ENCODE measurements around the gene MRPL3.

Gene MRPL3

GRCh38 chr3:131484496-131485111, 18.2 kb downstream of the MRPL3 start:
- no peak overlapping the region for H3K4me2 ChIP-seq (ENCODE audit: low read depth, low read length, poor library complexity, severe bottlenecking)
- H3K9ac ChIP-seq (ENCODE audit: low read depth, low read length, poor library complexity, severe bottlenecking): no peak overlapping the region
- no peak overlapping the region for H2AFZ ChIP-seq (ENCODE audit: low read length)
- no peak overlapping the region for H3K4me3 ChIP-seq (ENCODE audit: low read length, poor library complexity, severe bottlenecking)
- H3K9me3 ChIP-seq (ENCODE audit: insufficient read depth, low read depth, low read length): no peaks in the 10 kb centered on the region
- H4K20me1 ChIP-seq (ENCODE audit: insufficient read depth, low read length, poor library complexity, severe bottlenecking): peaks cover 13% of the 10 kb centered on the region
- H3F3A ChIP-seq (ENCODE audit: low read depth): no peaks in the 10 kb centered on the region
- no peaks in the 10 kb centered on the region for H3K27me3 ChIP-seq (ENCODE audit: insufficient read depth, low read length, poor library complexity, severe bottlenecking)
- TF ChIP-seq CTCF (conservative IDR thresholded peaks at IDR 0.05; ENCODE audit: low read length) (no peak), EZH2phosphoT487 (IDR thresholded peaks at IDR 0.05; ENCODE audit: borderline replicate concordance) (no peak)
- H3K4me1 ChIP-seq (ENCODE audit: insufficient read depth, low read length, poor library complexity, severe bottlenecking): no peaks in the 10 kb centered on the region
- peaks cover 60% of the 10 kb centered on the region for H3K36me3 ChIP-seq (ENCODE audit: insufficient read depth, low read length)
- H3K79me2 ChIP-seq (ENCODE audit: insufficient read depth, low read length): peaks cover 46% of the 10 kb centered on the region
- H3K9me2 ChIP-seq (replicated peaks; ENCODE audit: low read depth, low read length): no peaks in the 10 kb centered on the region

GRCh38 chr3:131480116-131480515, 22.7 kb downstream of the MRPL3 start:
- peaks cover 44% of the 10 kb centered on the region for H3K36me3 ChIP-seq (ENCODE audit: insufficient read depth, low read length)
- TF ChIP-seq EZH2phosphoT487 (IDR thresholded peaks at IDR 0.05; ENCODE audit: borderline replicate concordance): no peak
- no peak for TF ChIP-seq CTCF (conservative IDR thresholded peaks at IDR 0.05; ENCODE audit: low read length)

GRCh38 chr3:131477813-131478212, 25.0 kb downstream of the MRPL3 start:
- Histone ChIP-seq H3K9me3 (ENCODE audit: insufficient read depth, low read depth, low read length) (no peaks in the 10 kb centered on the region), H3K79me2 (ENCODE audit: insufficient read depth, low read length) (peaks cover 54% of the 10 kb centered on the region)

More at GRCh38 chr3:131480116-131480515, 22.7 kb downstream of the MRPL3 start:
- Histone ChIP-seq H3K9me2 (replicated peaks; ENCODE audit: low read depth, low read length) (no peaks in the 10 kb centered on the region), H3K27me3 (ENCODE audit: insufficient read depth, low read length, poor library complexity, severe bottlenecking) (no peaks in the 10 kb centered on the region), H4K20me1 (ENCODE audit: insufficient read depth, low read length, poor library complexity, severe bottlenecking) (peaks cover 6% of the 10 kb centered on the region), H3K9me3 (ENCODE audit: insufficient read depth, low read depth, low read length) (no peaks in the 10 kb centered on the region), H3K4me1 (ENCODE audit: insufficient read depth, low read length, poor library complexity, severe bottlenecking) (no peaks in the 10 kb centered on the region), H3K4me3 (ENCODE audit: low read length, poor library complexity, severe bottlenecking) (no peak overlapping the region), H3F3A (ENCODE audit: low read depth) (no peaks in the 10 kb centered on the region), H3K9ac (ENCODE audit: low read depth, low read length, poor library complexity, severe bottlenecking) (no peak overlapping the region), H3K4me2 (ENCODE audit: low read depth, low read length, poor library complexity, severe bottlenecking) (no peak overlapping the region), H2AFZ (ENCODE audit: low read length) (no peak overlapping the region), H3K79me2 (ENCODE audit: insufficient read depth, low read length) (peaks cover 55% of the 10 kb centered on the region)

More at GRCh38 chr3:131477813-131478212, 25.0 kb downstream of the MRPL3 start:
- H3K4me2 ChIP-seq (ENCODE audit: low read depth, low read length, poor library complexity, severe bottlenecking): no peak overlapping the region
- no peak overlapping the region for H3K9ac ChIP-seq (ENCODE audit: low read depth, low read length, poor library complexity, severe bottlenecking)
- peaks cover 23% of the 10 kb centered on the region; the same call in 1 of the 2 replicates for H3K36me3 ChIP-seq (ENCODE audit: insufficient read depth, low read length)
- H4K20me1 ChIP-seq (ENCODE audit: insufficient read depth, low read length, poor library complexity, severe bottlenecking): peaks cover 7% of the 10 kb centered on the region
- H3K9me2 ChIP-seq (replicated peaks; ENCODE audit: low read depth, low read length): no peaks in the 10 kb centered on the region
- H3K27me3 ChIP-seq (ENCODE audit: insufficient read depth, low read length, poor library complexity, severe bottlenecking): no peaks in the 10 kb centered on the region
- no peak overlapping the region for H2AFZ ChIP-seq (ENCODE audit: low read length)
- TF ChIP-seq EZH2phosphoT487 (IDR thresholded peaks at IDR 0.05; ENCODE audit: borderline replicate concordance) (no peak), CTCF (conservative IDR thresholded peaks at IDR 0.05; ENCODE audit: low read length) (no peak)
- H3K4me3 ChIP-seq (ENCODE audit: low read length, poor library complexity, severe bottlenecking): no peak overlapping the region
- peaks cover 12% of the 10 kb centered on the region for H3K4me1 ChIP-seq (ENCODE audit: insufficient read depth, low read length, poor library complexity, severe bottlenecking)
- no peaks in the 10 kb centered on the region for H3F3A ChIP-seq (ENCODE audit: low read depth)
